Activated naive CD8-positive, alpha-beta T cell treated with anti-CD3 and anti-CD28 coated beads for 36 hours (primary cell): Measurements from ENCODE around the gene RBBP4. TPM values are rescaled to one million over a fixed set of nuclear protein-coding genes. Genes with fewer than 3 reads are reported as not detected.
A peak's percentile ranks its signal among the peaks of the same experiment; 100 is the strongest.
"Not testable (repeated sequence)": the region's sequence is repeated elsewhere in the genome, so short reads cannot be mapped to it uniquely, and the experiment has no call there.

Experiments used
- DNase-seq: peaks from one replicate; pipeline ENCODE4 v3.0.0; 2021
- H3K27ac Mint-ChIP-seq: one replicate; pipeline ENCODE4 v1.8.0; 2022; ENCODE audit warnings: mild to moderate bottlenecking, moderate library complexity, mixed read lengths
- H3K27me3 Mint-ChIP-seq: one replicate; pipeline ENCODE4 v1.8.0; 2022; ENCODE audit warnings: mild to moderate bottlenecking, mixed read lengths
- H3K36me3 Mint-ChIP-seq: one replicate; pipeline ENCODE4 v1.8.0; 2021; ENCODE audit warnings: mild to moderate bottlenecking, mixed read lengths
- H3K4me1 Mint-ChIP-seq: one replicate; pipeline ENCODE4 v1.8.0; 2021; ENCODE audit warnings: mixed read lengths
- H3K4me3 Mint-ChIP-seq: one replicate; pipeline ENCODE4 v1.8.0; 2022; ENCODE audit warnings: mild to moderate bottlenecking, moderate library complexity, mixed read lengths
- H3K9me3 Mint-ChIP-seq: one replicate; pipeline ENCODE4 v1.8.0; 2022; ENCODE audit warnings: mixed read lengths
- total RNA-seq, 2 experiments: library from RNA; stranded (reverse); gene quantifications; one replicate each; pipeline ENCODE4 v1.2.3, GENCODE V29; 2021

RBBP4 gene
- total RNA-seq, 2 experiments from 2014 or later = 313 to 317 TPM

DNA sequence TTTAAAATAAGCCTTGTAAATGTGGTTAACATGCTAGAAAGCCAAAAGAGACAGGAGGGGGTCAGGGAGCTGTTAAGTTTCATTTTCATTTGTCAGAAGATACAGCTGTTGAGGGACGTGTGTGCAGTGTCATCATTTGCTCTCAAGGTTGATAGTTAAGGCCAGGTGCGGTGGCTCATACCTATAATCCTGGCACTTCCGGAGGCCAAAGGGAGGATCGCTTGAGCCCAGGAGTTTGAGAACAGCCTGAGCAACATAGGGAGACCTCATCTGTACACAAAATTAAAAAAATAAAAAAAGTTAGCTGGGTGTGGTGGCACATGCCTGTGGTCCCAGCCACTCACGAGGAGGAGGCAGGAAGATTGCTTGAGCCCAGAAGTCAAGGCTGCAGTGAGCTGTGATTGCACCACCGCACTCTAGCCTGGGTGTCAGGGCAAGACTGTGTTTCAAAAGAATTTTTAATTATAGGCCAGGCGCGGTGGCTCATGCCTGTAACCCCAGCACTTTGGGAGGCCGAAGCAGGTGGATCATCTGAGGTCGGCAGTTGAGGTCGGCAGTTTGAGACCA, 23.3 kb upstream of the RBBP4 start:
- DNase-seq = no peak
- H3K4me3 Mint-ChIP-seq = no peak overlapping the region
- H3K36me3 Mint-ChIP-seq = peaks cover 50% of the 10 kb centered on the region
- H3K4me1 Mint-ChIP-seq = peaks cover 27% of the 10 kb centered on the region
- peak overlapping the region; percentile 77 for H3K27ac Mint-ChIP-seq
- H3K27me3 Mint-ChIP-seq = no peaks in the 10 kb centered on the region
- H3K9me3 Mint-ChIP-seq = peaks cover 12% of the 10 kb centered on the region

GRCh38 chr1:32630173-32630572, 20.8 kb upstream of the RBBP4 start:
- peaks cover 31% of the 10 kb centered on the region for H3K36me3 Mint-ChIP-seq
- not testable (repeated sequence) for DNase-seq, H3K4me3 Mint-ChIP-seq, H3K4me1 Mint-ChIP-seq, H3K9me3 Mint-ChIP-seq, H3K27me3 Mint-ChIP-seq, H3K27ac Mint-ChIP-seq

- no peak overlapping the region for H3K4me3 Mint-ChIP-seq
- H3K4me1 Mint-ChIP-seq = no peaks in the 10 kb centered on the region
- no peak overlapping the region for H3K27ac Mint-ChIP-seq
- H3K36me3 Mint-ChIP-seq = peaks cover 24% of the 10 kb centered on the region
- DNase-seq = no peak
- no peaks in the 10 kb centered on the region for H3K27me3 Mint-ChIP-seq
- no peaks in the 10 kb centered on the region for H3K9me3 Mint-ChIP-seq
Observed at GRCh38 chr1:32632829-32633228, 18.2 kb upstream of the RBBP4 start.

GRCh38 chr1:32635508-32636277, 15.3 kb upstream of the RBBP4 start:
- Mint-ChIP-seq H3K4me3 (no peak overlapping the region), H3K4me1 (no peaks in the 10 kb centered on the region), H3K27me3 (no peaks in the 10 kb centered on the region), H3K9me3 (no peaks in the 10 kb centered on the region), H3K36me3 (peaks cover 24% of the 10 kb centered on the region), H3K27ac (no peak overlapping the region)
- no peak for DNase-seq

DNA sequence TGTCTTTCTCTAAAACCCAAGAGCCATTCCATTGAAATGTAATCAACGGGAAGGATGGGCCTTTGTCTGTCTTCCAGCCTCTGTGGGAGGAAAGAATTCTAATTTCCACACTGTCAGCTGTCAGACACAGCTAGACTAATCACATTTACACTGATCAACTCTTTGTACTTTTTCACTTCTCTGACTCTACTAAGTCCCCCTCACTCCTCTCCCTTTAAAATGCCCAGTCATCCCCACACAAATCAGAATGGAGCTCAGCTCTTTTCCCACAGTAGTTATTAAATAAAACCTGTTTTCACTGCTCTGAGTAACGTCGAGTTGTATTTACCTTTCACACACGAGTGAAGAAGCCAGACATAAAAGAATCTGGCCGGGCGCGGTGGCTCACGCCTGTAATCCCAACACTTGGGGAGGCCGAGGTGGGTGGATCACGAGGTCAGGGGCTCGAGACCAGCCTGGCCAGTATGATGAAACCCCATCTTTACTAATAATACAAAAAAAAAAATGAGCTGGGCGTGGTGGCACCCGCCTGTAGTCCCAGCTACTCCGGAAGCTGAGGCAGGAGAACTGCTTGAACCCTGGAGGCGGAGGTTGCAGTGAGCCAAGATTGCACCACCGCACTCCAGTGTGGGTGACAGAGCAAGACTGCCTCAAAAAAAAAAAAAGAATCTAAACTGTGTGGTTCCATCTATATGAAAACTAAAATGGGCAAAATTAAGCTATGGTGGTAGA, 13.9 kb upstream of the RBBP4 start:
- Mint-ChIP-seq H3K4me3 (no peak overlapping the region), H3K27me3 (no peaks in the 10 kb centered on the region), H3K27ac (no peak overlapping the region), H3K9me3 (no peaks in the 10 kb centered on the region), H3K36me3 (peaks cover 24% of the 10 kb centered on the region), H3K4me1 (no peaks in the 10 kb centered on the region)
- DNase-seq = no peak

- no peak overlapping the region for H3K4me3 Mint-ChIP-seq
- H3K27ac Mint-ChIP-seq = no peak overlapping the region
- no peak for DNase-seq
- H3K9me3 Mint-ChIP-seq = no peaks in the 10 kb centered on the region
- no peaks in the 10 kb centered on the region for H3K27me3 Mint-ChIP-seq
- H3K36me3 Mint-ChIP-seq = peaks cover 16% of the 10 kb centered on the region
- peaks cover 2% of the 10 kb centered on the region for H3K4me1 Mint-ChIP-seq
Observed at GRCh38 chr1:32639489-32640075, 11.4 kb upstream of the RBBP4 start.

DNA sequence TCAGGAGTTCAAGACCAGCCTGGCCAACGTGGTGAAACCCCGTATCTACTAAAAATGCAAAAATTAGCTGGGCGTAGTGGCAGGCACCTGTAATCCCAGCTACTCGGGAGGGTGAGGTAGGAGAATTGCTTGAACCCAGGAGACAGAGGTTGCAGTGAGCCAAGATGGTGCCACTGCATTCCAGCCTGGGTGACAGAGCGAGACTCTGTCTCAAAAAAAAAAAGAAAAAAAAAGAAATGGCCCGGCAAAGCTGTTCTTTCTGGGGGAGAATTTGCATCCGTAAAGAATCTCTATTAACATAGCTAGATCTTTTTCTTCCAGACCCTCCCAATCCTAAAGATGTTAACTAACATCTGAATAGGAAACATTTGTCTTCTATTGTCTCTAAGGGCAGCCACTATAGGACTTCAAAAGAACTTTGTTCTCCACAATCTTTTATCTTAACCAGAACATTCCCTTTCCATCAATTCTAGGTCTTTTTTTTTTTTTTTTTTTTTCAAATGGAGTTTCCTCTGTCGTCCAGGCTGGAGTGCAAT, 8.6 kb upstream of the RBBP4 start:
- not testable (repeated sequence) for H3K27me3 Mint-ChIP-seq, H3K9me3 Mint-ChIP-seq, H3K4me1 Mint-ChIP-seq, H3K4me3 Mint-ChIP-seq, H3K27ac Mint-ChIP-seq, DNase-seq
- H3K36me3 Mint-ChIP-seq = peaks cover 10% of the 10 kb centered on the region

- no peak for DNase-seq
- H3K4me3 Mint-ChIP-seq = no peak overlapping the region
- H3K4me1 Mint-ChIP-seq = peaks cover 16% of the 10 kb centered on the region
- H3K9me3 Mint-ChIP-seq = no peaks in the 10 kb centered on the region
- H3K27me3 Mint-ChIP-seq = no peaks in the 10 kb centered on the region
- no peak overlapping the region for H3K27ac Mint-ChIP-seq
- peaks cover 18% of the 10 kb centered on the region for H3K36me3 Mint-ChIP-seq
Observed at GRCh38 chr1:32644426-32644825, 6.6 kb upstream of the RBBP4 start.

DNA sequence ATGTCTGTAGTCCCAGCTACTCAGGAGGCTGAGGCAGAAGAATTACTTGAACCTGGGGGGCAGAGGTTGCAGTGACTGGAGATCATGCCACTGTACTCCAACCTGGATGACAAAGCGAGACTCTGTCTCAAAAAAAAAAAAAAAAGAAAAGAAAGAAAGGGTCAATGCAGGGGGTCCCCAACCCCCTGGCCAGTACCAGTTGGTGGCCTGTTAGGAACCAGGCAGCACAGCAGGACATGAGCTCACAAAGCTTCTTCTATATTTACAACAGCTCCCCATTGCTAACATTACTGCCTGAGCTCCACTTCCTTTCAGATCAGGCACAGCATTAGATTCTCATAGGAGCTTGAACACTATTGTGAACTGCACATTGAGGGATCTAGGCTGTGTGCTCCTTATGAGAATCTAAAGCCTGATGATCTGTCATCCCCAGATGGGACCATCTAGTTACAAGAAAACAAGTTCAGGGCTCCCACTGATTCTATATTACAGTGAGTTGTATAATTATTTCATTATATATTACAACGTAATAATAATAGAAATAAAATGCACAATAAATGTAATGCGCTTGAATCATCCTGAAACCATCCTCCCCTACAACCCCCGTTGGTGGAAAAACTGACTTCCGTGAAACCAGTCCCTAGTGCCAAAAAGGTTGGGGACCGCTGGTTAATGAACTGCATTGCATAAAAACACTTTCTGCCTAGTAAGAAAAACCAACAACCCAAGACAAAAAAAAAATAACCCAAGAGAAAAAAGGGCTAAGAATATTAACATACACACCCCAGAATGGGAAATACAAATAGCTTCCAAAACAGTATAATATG, 3.5 kb upstream of the RBBP4 start:
- H3K27me3 Mint-ChIP-seq = no peaks in the 10 kb centered on the region
- peak overlapping the region; percentile 67 for H3K27ac Mint-ChIP-seq

DNA sequence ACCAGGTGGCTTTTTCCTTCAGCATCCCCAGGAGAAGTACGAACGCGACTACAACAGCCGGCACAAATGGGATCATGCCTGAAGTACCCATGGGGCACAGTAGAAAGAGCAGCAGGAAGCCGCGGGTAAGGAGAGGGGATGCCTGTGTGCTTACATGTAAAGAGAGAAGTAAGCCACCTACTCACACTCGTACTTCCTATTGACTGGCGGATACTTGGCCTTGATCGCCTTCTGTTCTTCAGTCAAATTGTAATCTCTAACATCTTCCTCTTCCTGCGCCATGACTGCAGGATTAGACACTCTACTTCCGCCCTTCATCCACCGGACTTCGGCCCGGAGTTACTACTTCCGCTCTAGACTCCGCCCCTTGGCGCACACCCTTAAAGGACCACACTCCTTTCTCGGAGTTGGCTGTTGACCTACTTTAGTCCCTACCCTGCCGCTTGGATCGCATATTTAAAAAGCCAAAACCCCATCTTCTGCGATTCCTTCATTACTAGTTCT, 708 bp upstream of the RBBP4 start, which contains the start of gene ZBTB8OS:
ZBTB8OS (minus strand) TSS at position 303 of the 504 bp plus-strand sequence; CDS start at position 282, 21 bp downstream.
- H3K27me3 Mint-ChIP-seq = no peaks in the 10 kb centered on the region
- H3K9me3 Mint-ChIP-seq = no peaks in the 10 kb centered on the region
- H3K36me3 Mint-ChIP-seq = peaks cover 49% of the 10 kb centered on the region
- peak within 1 kb of the TSS; percentile 98 for H3K27ac Mint-ChIP-seq
- peaks cover 34% of the 10 kb centered on the region for H3K4me1 Mint-ChIP-seq
- H3K4me3 Mint-ChIP-seq = peak within 1 kb of the TSS; percentile 98
- peak; percentile 85 for DNase-seq

More for the DNA sequence above, 3.5 kb upstream of the RBBP4 start:
- Mint-ChIP-seq H3K4me1 (peaks cover 21% of the 10 kb centered on the region), H3K4me3 (peak overlapping the region; percentile 63), H3K36me3 (peaks cover 33% of the 10 kb centered on the region), H3K9me3 (no peaks in the 10 kb centered on the region)
- no peak for DNase-seq

- Mint-ChIP-seq H3K27me3 (no peaks in the 10 kb centered on the region), H3K4me1 (peaks cover 37% of the 10 kb centered on the region), H3K9me3 (no peaks in the 10 kb centered on the region), H3K36me3 (peaks cover 54% of the 10 kb centered on the region), H3K27ac (peak overlapping the region; percentile 98), H3K4me3 (peak overlapping the region; percentile 98)
- DNase-seq = no peak
Observed at GRCh38 chr1:32651461-32652073, 559 bp downstream of the RBBP4 start.

- Mint-ChIP-seq H3K36me3 (peaks cover 62% of the 10 kb centered on the region), H3K4me3 (peak overlapping the region; percentile 98), H3K4me1 (peaks cover 36% of the 10 kb centered on the region), H3K9me3 (no peaks in the 10 kb centered on the region), H3K27me3 (no peaks in the 10 kb centered on the region), H3K27ac (peak overlapping the region; percentile 98)
- DNase-seq = no peak
Observed at GRCh38 chr1:32652244-32652962, 1.4 kb downstream of the RBBP4 start.

GRCh38 chr1:32659581-32659980, 8.6 kb downstream of the RBBP4 start:
- Mint-ChIP-seq H3K27ac (no peak overlapping the region), H3K27me3 (no peaks in the 10 kb centered on the region), H3K4me3 (no peak overlapping the region), H3K9me3 (peaks cover 2% of the 10 kb centered on the region), H3K36me3 (peaks cover 51% of the 10 kb centered on the region), H3K4me1 (peaks cover 17% of the 10 kb centered on the region)
- DNase-seq = no peak
